ENCODE data around the gene CIAPIN1.

DNA sequence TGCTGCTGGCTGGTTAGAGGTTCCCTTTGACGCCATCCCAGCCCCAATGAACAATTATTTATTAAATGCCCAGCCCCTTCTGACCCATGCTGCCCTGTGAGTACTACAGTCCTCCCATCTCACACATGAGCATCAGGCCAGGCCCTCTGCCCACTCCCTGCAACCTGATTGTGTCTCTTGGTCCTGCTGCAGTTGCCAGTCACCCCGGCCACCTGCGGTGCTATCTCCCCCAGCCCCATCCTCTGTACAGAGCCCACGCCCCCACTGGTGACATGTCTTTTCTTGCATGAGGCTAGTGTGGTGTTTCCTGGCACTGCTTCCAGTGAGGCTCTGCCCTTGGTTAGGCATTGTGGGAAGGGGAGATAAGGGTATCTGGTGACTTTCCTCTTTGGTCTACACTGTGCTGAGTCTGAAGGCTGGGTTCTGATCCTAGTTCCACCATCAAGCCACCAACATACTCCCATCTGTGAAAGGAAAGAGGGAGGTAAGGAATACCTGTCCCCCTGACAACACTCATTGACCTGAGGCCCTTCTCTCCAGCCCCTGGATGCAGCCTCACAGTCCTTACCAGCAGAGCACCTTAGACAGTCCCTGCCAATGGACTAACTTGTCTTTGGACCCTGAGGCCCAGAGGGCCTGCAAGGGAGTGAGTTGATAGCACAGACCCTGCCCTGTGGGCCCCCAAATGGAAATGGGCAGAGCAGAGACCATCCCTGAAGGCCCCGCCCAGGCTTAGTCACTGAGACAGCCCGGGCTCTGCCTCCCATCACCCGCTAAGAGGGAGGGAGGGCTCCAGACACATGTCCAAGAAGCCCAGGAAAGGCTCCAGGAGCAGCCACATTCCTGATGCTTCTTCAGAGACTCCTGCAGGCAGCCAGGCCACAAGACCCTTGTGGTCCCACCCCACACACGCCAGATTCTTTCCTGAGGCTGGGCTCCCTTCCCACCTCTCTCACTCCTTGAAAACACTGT is 63.6 kb downstream of the CIAPIN1 start:
- TF ChIP-seq, protein P1, sequence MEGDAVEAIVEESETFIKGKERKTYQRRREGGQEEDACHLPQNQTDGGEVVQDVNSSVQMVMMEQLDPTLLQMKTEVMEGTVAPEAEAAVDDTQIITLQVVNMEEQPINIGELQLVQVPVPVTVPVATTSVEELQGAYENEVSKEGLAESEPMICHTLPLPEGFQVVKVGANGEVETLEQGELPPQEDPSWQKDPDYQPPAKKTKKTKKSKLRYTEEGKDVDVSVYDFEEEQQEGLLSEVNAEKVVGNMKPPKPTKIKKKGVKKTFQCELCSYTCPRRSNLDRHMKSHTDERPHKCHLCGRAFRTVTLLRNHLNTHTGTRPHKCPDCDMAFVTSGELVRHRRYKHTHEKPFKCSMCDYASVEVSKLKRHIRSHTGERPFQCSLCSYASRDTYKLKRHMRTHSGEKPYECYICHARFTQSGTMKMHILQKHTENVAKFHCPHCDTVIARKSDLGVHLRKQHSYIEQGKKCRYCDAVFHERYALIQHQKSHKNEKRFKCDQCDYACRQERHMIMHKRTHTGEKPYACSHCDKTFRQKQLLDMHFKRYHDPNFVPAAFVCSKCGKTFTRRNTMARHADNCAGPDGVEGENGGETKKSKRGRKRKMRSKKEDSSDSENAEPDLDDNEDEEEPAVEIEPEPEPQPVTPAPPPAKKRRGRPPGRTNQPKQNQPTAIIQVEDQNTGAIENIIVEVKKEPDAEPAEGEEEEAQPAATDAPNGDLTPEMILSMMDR (IDR thresholded peaks at IDR 0.05; ENCODE audit: insufficient read depth, low read length): no peak
- no peak for TF ChIP-seq POLR2AphosphoS5 (IDR thresholded peaks at IDR 0.05; ENCODE audit: low read depth)
